LNCaP clone FGC (cell line): ENCODE measurements around the gene SND1.

Experiments
- DNase-seq: peaks from one replicate; pipeline ENCODE4 v3.0.0-alpha.2; 2011; ENCODE audit warnings: low read depth
- H3K4me3 ChIP-seq: 2 replicates; pipeline ENCODE4 v1.5.1; 2011; ENCODE audit warnings: mild to moderate bottlenecking, low read depth, low read length, control low read depth
- CTCF ChIP-seq: IDR thresholded peaks from 2 replicates; pipeline ENCODE4 v1.5.1; 2012; ENCODE audit warnings: mild to moderate bottlenecking; ENCODE audit not compliant: control insufficient read depth, insufficient read depth; ENCODE audit errors: extremely low read depth

The SND1 gene

DNA sequence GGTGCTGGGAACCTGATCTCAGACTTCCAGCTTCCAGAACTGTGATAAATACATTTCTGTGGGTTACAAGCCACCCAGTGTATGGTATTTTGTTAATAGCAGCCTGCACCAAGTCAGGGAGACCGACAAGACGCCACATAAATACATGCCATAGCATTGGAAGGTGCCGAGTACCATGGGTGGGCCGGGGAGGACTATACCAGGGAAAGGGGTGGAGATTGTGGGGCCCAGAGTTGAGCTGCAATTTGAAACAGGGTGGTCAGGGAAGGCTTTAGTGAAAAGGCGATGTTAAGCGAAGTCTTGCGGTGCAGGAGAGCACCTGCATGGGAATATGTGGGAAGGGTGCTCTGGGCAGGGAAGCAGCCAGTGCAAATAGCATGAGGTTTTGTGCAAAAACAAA is 468.1 kb downstream of the SND1 start:
- H3K4me3 ChIP-seq, result no peak overlapping the region
- no peak for DNase-seq
- no peak for TF ChIP-seq CTCF

DNA sequence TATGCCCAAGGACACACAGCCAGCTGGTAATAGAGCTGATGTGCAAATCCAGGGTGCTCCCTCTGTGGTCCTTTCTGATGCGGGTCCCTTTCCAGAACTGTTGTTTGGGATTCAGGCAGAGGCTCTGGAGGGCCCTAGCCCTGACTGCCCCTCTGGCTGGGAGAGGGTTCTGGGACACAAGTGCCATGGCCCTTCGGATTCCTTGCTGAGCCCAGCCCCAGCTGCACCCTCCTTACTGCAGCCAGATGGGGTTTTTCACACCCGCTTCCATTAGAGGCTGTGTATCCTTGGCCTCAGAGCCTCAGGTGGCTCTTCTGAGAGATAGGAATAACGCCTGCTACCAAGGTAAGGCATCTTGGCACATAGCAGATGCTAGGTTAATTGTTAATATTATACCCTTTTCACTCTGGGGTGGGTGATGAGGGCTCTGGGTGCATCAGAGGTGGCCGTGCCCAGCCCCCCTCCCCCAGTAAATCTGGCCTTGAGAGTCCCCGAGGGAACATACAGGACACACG is 469.0 kb downstream of the SND1 start:
- H3K4me3 ChIP-seq, result no peak overlapping the region
- TF ChIP-seq CTCF, result no peak
- DNase-seq, result no peak

DNA sequence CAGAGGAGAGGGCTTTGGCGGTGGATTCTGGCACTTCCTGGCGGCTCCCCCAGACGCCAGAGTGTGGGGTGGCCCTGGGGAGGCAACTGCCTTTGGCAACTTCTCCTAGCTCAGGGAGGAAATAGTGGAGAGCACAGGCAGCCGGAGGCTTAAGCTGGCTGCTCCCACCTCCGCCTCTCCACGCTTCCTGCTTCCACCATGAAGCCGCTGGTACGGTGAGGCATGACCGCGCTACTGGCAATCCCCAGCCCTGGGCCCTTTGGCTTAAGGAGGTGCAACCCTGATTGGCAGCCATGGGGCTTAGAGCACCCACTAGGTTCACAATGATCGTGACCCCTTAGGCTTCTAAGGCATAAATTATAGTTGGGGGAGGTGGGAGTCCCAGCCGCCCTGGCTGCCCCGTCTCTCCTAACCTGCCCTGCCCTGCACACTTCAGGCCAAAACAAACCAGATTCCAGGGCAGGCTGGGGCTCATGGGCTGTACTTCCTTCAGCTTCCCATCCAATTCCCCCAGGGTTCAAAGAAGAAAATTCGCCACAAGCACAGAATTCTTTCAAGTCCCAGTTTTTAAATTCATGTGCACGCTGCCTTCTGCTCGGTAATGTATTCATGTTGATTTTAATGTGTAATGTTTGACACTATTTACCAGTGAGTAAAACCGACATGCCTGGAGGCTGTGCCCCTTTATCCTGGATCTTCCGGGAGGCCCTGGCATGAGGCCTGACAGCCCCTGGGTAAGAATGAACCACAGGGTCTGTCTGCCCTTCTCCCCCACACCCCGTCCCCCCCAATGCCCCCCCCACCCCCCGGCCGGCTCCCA is 469.9 kb downstream of the SND1 start:
- no peak for DNase-seq
- no peak overlapping the region for H3K4me3 ChIP-seq
- TF ChIP-seq CTCF, result no peak

GRCh38 chr7:128122576-128123290 is 470.7 kb downstream of the SND1 start:
- DNase-seq, result no peak
- H3K4me3 ChIP-seq, result no peak overlapping the region
- TF ChIP-seq CTCF, result no peak

DNA sequence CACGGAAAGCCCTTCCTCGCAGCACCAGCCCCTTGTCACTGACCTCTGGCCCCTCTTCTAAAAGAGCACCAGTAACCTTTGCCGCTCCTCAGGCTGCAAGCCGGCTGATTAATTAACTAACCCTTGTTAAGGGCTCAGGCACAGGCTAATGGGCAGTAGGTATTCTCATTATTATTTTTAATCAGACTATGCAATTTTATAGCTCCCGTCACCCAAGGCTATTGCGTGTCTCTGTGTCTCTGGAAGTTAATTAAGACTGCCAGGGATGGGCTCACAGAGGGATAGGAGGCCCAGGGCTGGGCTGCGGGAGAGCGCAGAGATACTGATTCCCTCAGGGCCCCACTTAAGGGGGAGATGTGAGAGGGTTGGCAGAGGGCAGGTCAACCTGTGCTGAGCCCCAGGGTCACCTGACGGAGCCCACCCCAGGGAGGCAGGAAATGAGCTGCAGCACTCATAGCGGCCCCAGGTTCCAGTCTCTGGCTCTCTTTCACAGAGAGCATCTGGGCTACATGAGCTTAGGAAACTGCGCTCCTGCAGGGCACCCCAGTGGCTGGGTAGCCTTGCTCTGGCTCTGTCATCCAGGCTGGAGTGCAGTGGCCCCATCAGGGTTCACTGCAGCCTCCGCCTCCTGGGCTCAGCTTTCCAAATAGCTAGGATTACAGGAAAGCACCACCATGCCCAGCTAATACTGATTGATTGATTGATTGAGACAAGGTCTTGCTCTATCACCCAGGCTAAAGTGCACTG is 471.5 kb downstream of the SND1 start:
- no peak for TF ChIP-seq CTCF
- no peak for DNase-seq

DNA sequence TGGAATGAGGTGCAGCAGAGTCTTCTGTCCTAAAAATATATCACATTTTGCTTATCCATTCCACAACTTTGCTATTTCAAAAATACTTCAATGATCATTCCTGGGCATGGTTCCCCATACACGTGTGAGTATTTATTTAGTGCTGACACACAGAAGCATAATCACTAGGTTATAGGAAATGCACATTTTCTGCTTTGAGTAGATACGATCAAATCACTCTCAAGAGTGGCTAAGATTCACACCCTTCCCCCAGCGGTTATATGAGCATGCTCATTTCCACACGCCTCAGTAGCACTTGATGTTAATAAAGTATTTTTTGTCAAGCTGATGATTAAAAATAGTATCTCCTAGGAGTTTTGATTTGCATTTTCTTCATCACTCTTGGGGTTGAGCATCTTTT is 472.8 kb downstream of the SND1 start:
- DNase-seq, result no peak
- TF ChIP-seq CTCF, result no peak
- H3K4me3 ChIP-seq, result no peak overlapping the region

More for the DNA sequence above, 471.5 kb downstream of the SND1 start:
- H3K4me3 ChIP-seq, result no peak overlapping the region
